GM10266 (cell line): ENCODE measurements around the gene SUDS3.

Source experiments
- DNase-seq: peaks from one replicate; pipeline ENCODE4 v3.0.0; 2012; ENCODE audit errors: extremely low spot score
- TF ChIP-seq, protein P1 (sequence below): IDR thresholded peaks from 2 replicates; pipeline ENCODE4 v1.5.1; 2012; ENCODE audit warnings: mild to moderate bottlenecking, low read depth; ENCODE audit not compliant: control insufficient read depth, insufficient read depth; ENCODE audit errors: missing control alignments

Gene SUDS3

DNA sequence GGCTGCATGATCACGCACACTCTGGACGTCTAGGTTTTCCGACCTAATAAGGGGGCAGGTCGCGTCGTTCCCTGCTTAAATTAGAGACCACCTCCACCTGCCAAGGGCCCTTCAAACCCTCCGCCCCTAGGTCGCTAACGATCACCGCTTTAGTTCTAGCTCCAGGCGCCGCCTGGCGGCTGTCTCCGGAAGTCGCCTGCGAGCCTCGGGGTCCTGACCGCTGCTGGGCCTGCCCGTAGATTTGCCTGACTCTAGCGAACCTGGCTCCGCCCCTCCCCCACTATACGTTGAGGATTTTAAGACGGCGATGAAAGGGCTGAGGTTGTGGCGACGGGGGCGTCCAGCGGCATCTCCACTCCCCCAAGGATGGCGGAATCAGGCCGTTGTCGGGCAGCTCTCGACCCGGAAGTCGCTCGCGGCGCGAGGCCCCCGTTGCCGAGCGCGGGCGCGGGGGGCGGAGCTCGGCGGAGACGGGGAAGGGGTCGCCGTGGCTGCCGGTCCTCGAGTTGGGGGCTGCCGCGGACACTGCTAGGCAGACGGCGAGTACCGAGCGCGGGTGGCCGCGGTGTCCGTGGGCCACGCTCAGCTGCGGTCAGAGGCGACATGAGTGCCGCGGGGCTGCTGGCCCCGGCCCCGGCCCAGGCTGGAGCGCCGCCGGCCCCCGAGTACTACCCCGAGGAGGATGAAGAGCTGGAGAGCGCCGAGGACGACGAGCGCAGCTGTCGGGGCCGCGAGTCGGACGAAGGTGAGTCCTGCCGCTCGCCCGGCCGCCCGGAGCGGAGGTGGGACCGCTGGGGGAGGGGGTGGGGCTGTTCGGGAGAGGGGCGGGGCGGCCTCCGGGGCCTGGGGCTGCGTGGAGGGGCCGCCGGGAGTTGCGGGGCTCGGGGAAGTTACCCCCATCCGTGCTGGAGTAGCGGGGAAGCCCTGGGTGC is at the start of gene SUDS3:
Gene SUDS3, plus strand, starts transcription at position 467 of the 932 bp plus-strand sequence. Its CDS starts 137 bp downstream, at position 604.
- DNase-seq, result peak; percentile 91
- TF ChIP-seq, protein P1, sequence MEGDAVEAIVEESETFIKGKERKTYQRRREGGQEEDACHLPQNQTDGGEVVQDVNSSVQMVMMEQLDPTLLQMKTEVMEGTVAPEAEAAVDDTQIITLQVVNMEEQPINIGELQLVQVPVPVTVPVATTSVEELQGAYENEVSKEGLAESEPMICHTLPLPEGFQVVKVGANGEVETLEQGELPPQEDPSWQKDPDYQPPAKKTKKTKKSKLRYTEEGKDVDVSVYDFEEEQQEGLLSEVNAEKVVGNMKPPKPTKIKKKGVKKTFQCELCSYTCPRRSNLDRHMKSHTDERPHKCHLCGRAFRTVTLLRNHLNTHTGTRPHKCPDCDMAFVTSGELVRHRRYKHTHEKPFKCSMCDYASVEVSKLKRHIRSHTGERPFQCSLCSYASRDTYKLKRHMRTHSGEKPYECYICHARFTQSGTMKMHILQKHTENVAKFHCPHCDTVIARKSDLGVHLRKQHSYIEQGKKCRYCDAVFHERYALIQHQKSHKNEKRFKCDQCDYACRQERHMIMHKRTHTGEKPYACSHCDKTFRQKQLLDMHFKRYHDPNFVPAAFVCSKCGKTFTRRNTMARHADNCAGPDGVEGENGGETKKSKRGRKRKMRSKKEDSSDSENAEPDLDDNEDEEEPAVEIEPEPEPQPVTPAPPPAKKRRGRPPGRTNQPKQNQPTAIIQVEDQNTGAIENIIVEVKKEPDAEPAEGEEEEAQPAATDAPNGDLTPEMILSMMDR, result peak; percentile 97

- TF ChIP-seq, protein P1, result no peak
- no peak for DNase-seq
These were observed 49.4 kb upstream of the SUDS3 start for GRCh38 chr12:118326991-118327390.

DNA sequence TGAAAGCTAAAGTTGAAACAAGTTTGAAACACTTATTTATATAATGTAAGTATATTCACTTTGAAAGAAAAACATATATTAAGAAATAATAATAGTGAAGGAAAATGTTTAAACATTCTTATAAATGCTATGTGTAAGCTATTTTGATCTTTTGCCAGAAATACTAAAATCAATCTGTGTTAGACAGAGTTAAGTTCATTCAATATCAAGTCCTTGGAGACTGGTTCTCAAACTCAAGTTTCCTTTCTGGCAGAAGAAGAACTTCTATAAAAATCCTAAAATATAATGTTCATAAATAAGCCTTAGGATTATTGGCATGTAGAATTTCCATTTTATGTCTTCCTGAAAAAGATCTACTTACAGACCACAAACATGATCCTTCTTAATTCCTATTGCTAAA is 49.0 kb upstream of the SUDS3 start:
- DNase-seq, result no peak
- TF ChIP-seq, protein P1, result no peak

DNA sequence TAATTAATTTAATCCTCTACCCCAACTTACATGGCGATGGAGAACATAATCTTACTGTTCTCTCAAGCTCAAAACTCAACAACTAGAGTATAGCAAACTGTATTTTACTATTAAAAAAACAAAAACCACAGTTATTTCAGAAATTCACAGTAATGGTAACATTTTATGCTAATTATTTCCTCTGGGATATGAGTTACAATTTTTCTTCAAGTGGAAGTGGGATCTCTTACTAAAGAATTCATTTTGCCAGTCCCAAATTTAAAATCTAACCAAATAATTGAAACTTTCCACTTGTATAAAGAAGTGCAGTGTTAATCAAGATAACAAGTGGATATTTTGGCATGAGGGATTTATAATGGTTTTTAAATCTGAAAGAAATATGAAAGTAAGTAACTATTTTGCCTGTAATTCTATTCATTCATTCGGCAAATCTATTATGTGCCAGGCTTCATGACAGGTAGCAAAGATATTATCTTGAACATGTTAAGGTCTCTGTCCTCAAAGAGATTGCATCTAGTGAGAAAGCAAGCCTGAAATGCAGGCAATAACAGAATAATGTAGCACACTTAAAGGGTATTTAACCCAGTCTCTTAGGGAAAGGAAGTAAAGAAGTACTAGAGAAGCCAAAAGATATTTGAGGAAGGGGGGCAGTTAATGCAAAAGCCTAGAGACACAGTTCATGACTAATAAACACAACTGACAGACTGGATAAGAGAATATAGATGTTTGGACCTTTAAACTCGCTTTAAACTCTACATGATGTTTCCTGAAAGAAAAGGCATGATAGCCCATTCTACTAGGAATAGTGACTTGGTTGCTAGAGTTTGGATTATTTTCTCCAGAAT is 47.6 kb upstream of the SUDS3 start:
- TF ChIP-seq, protein P1, result no peak

DNA sequence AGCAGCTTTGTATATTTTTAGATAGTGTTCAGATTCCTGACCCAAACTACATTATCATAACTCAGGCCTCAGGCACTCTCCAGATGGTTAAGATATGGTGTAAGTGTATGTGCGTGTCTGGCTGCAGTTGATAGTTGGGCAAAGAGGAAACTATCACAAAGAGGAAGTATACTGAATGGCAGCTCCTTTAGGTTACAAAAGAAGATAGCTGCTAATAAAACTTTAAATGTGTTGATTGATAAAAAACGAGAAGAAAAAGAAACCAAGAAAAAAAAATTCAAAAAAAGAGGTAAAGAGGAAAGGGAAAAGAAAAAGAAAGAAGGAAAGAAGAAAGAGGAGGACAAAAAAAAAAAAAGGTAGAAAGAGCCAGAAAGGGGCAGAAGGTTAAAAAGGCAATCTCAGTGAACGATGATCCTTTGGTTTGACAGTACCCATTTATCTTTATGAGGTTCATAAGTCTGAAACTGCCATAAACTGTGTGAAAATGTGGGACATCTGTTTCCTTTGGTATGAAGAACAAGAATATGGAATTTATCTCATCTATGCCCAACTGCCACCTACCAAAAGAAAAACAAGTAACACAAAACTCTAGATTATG is 45.8 kb upstream of the SUDS3 start:
- TF ChIP-seq, protein P1, result no peak
- DNase-seq, result peak; percentile 26

More for the DNA sequence above, 47.6 kb upstream of the SUDS3 start:
- DNase-seq, result no peak

GRCh38 chr12:118332511-118332910 is 43.8 kb upstream of the SUDS3 start:
- DNase-seq, result no peak
- TF ChIP-seq, protein P1, result no peak
